ENCODE results near the gene KDM2B.

- TF ChIP-seq, protein P1, sequence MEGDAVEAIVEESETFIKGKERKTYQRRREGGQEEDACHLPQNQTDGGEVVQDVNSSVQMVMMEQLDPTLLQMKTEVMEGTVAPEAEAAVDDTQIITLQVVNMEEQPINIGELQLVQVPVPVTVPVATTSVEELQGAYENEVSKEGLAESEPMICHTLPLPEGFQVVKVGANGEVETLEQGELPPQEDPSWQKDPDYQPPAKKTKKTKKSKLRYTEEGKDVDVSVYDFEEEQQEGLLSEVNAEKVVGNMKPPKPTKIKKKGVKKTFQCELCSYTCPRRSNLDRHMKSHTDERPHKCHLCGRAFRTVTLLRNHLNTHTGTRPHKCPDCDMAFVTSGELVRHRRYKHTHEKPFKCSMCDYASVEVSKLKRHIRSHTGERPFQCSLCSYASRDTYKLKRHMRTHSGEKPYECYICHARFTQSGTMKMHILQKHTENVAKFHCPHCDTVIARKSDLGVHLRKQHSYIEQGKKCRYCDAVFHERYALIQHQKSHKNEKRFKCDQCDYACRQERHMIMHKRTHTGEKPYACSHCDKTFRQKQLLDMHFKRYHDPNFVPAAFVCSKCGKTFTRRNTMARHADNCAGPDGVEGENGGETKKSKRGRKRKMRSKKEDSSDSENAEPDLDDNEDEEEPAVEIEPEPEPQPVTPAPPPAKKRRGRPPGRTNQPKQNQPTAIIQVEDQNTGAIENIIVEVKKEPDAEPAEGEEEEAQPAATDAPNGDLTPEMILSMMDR (conservative IDR thresholded peaks at IDR 0.05; ENCODE audit: low read depth in 2 of 2) = no peak
- no peak for TF ChIP-seq REST (IDR thresholded peaks at IDR 0.05; ENCODE audit: unreplicated experiment)
- TF ChIP-seq EZH2phosphoT487 (IDR thresholded peaks at IDR 0.05; ENCODE audit: unreplicated experiment) = no peak
- TF ChIP-seq POLR2AphosphoS5 (IDR thresholded peaks at IDR 0.05; ENCODE audit: low read depth) = no peak
- TF ChIP-seq EZH2 (IDR thresholded peaks at IDR 0.05; ENCODE audit: low read depth, unreplicated experiment) = no peak
- no peak for TF ChIP-seq JUNB (IDR thresholded peaks at IDR 0.05; ENCODE audit: unreplicated experiment)
- TF ChIP-seq STAT1 (IDR thresholded peaks at IDR 0.05; ENCODE audit: unreplicated experiment) = no peak
Observed at GRCh38 chr12:121448771-121449315, 132.0 kb downstream of the KDM2B start.

Measured in GM23338 (cell line).